T47D (cell line): ENCODE data around the gene SLC29A4.
"Not testable (repeated sequence)": the region's sequence is repeated elsewhere in the genome, so short reads cannot be mapped to it uniquely, and the experiment has no call there.

Source experiments
- DNase-seq, 2 experiments: peaks; one replicate each; pipeline versions ENCODE4 v3.0.0 to v3.0.0-alpha.2; 2011 to 2012; ENCODE audit warnings: low read depth in 1 of 2, low spot score in 1 of 2
- JUND ChIP-seq: IDR thresholded peaks from 2 replicates; pipeline ENCODE4 v1.6.1; 2012; ENCODE audit warnings: low read depth
- in situ Hi-C: cut with HindIII; loops from 2 replicates; pipeline ENCODE4 v1.10.0; 2016; ENCODE audit warnings: low sequenced_read_pairs, low pct_unique_long_range_greater_than_20kb

Gene SLC29A4

DNA sequence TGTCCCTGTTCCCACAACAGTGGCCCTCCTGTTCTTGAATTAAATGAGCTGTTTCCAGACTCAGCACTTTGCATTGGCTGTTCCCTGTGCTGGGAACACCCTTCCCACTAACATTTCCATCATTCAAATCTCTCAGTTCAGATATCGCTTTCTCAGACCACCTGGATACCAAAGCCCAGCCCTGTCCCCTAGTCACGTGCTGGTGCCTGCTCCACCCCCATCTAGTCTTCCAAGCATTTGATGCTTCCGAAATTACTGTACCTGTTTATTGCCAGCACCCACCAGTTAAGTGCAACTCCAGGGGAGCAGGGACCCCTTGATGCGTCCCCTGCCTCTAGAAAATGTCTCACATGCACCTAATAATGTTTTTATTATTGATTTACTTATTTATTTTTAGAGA is 3.0 kb upstream of the SLC29A4 start:
- in situ Hi-C loops, result no loop called here
- no peak for TF ChIP-seq JUND
- no peak for DNase-seq

DNA sequence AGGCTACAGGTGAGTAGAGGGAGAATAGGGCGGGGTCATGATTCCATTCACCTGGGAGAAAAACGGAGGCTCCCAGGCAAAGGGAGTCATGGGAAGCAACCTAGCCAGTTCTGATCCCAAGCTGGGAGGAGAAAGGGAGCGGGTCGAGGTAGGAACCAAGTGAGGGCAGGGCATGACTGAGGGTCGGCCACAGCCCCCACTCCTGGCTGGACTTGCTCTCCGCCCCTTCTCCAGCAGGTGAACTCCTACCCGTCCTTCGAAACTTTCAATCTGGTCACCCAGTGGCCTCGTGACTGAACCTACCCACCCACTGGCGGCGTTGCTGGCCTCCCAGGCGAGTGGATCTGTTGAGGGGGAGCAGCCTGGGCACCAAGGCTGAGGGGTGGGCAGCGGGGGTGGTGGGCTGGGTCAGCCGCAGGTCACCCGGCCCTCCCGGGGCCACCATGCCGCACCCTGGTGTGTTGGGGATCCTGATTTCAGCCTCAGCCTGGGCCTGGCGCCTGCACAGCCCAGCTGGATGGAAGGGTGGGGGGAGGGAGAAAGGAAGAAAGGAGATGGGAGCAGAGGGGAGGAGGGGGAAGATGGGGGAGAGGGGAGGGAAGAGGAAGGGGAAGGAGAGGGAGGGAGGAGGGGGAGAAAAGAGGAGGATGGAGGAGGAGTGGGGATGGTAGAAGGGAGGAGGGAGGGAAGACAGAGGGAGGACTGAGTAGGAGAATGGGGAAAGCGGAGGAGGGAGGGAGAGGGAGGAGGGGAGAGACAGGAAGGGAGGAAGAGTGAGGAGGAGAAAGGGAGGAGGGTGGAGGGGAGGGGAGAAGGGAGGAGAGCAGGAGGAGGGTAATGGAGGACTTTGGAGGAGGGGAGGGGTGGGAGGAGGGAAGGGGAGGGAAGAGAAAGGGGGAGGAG is 894 bp upstream of the SLC29A4 start:
- in situ Hi-C loops, DNase-seq: not testable (repeated sequence)

DNA sequence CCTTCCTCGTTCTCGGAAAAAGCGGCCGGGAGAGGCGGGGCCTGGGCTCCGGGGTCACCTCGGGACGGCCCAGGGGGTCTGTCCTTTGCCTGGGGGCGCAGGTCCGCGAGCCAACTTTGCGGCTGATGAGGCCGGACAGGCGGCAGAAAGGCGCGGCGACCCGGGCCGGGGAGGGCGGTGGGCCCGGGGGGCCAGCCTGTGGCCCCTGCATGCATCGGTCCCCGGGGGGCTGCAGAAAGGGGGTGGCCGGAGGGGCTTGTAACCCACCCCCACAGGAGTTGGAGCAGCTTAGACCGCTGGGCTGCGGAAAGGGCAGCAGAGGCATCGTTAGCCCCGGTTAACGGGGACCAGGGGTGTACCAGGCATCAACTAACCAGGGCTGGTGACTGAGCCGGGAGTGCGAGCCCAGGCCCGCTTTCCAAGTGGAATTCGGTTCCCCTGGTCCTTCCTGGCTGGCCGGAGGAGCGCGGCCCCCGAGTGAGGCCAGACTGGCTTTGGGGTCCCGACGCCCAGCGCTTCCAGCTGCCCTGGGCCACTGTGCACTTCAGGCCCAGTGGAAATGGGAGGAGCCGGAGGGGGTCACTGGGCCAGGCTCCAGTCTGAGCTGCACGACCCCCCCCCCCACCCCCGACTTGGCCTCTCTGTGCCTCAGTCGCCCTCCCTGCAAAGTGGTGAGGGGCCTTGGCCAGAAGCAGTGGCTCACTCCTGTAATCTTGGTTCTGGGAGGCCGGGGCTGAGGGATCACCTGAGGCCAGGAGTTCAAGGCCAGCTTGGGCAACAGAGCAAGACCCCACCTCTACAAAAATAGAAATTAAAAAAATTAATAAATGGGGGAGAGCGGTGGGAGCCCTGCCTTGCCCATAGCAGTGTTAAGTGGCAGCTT is 919 bp downstream of the SLC29A4 start:
- TF ChIP-seq JUND, result no peak
- in situ Hi-C loops, result no loop called here
- no peak for DNase-seq

DNA sequence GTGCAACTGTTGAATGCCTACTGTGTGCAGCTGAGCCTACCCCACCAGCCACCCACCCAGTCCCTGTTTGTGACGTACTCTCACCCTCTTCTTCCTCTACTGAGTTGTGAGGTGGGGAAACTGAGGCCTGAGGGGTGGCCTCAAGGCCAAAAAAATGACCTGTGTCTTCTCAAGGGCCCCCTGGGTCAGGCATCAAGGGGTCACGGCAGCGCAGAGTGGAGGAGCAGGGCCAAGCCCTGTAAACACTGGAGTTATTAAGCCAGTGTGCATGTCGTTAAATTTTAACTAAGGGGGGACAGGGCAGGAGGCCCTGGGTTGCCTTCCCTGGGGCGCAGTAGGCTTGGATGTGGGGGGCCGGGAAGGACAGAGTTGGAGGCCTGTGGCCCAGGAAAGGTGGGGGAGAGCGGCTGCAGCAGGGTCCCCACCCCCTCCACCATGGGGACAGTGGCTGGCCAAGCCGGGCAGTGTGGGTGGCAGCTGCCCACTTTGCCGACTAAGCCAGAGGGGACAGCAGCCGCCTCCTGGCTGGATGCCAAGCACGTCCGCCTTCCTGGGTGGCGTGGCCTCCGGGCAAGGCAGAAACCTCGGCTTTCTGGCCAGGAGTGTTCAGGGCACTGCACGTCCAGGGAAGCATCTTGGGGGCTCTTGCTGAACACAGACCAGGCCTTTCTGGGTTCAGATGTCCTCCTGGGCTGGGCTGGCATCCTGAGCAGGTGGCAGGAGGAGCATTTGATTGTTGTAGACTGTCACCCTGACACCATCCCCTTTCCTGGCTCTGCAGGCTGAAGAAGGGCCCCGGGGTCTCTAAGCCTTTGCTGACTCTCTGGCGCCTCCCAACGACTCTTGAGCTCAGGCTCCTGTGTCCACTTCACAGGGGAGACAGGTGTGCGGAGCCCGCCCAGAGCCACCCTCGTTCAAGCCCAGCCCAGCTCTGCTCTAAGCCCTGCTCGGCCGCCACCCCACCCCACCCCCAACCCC is 1.9 kb downstream of the SLC29A4 start:
- no peak for TF ChIP-seq JUND
- in situ Hi-C loops, result no loop called here
- peak; percentile 58 to 60 for DNase-seq

DNA sequence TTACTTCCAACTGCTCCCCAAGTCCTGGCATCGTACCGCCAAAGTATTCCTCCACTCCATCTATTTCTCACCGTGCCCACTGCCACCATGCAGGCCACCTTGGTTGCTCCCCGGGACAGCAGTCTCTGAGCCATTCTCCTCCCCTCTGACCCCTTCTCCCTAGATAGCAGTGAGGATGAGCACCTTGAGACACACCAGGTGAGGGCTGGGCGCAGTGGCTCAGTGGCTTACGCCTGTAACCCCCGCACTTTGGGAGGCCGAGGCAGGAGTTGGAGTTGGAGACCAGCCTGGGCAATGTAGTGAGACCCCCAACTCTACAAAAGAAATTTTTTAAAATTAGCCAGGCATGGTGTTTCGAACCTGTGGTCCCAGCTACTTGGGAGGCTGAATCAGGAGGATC is 4.2 kb downstream of the SLC29A4 start:
- no peak for DNase-seq
- TF ChIP-seq JUND, result no peak
- in situ Hi-C loops, result no loop called here

DNA sequence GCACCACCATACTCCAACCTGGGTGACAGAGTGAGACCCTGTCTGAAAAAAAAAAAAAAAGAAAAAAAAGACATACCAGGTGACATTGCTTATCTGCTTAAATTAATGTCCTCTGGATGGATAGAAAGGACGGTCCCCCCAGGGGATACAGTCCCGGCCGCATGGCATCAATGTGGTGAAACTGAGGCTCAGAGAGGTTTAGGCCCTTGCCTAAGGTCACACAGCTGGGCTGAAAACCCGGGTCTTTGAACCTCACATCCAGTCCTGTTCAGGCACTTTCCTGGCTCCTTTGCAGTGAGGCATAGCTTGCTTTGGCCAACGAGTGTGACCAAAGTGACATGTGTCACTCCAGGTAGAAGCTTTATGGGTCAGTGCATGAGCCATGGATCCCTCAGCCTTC is 4.6 kb downstream of the SLC29A4 start:
- in situ Hi-C loops, DNase-seq: not testable (repeated sequence)

DNA sequence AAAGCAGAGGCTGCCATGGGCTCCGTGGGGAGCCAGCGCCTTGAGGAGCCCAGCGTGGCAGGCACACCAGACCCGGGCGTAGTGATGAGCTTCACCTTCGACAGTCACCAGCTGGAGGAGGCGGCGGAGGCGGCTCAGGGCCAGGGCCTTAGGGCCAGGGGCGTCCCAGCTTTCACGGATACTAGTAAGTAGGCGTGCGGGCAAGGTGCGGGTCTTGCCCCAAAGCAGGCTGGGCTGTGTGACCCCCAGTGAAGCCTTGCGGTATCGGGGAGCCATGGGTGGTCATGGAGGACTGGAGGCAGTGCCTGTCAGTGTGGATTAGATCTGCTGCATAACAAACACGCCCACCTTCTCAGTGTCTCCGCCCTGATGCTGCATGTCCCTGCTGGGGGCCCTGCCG is 5.1 kb downstream of the SLC29A4 start:
- no peak for DNase-seq
- no peak for TF ChIP-seq JUND
- in situ Hi-C loops, result no loop called here

DNA sequence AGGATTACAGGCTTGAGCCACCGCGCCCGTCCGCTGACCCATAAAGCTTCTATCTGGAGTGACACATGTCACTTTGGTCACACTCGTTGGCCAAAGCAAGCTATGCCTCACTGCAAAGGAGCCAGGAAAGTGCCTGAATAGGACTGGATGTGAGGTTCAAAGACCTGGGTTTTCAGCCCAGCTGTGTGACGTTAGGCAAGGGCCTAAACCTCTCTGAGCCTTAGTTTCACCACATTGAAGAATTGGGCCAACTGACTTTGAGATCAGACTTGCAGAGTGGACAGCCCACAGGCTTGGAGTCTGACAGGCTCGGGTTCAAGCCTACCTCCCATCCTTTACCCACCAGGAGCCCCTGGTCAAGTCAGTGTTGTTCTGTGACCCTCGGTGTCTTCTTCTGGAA is 5.8 kb downstream of the SLC29A4 start:
- DNase-seq, in situ Hi-C loops: not testable (repeated sequence)

DNA sequence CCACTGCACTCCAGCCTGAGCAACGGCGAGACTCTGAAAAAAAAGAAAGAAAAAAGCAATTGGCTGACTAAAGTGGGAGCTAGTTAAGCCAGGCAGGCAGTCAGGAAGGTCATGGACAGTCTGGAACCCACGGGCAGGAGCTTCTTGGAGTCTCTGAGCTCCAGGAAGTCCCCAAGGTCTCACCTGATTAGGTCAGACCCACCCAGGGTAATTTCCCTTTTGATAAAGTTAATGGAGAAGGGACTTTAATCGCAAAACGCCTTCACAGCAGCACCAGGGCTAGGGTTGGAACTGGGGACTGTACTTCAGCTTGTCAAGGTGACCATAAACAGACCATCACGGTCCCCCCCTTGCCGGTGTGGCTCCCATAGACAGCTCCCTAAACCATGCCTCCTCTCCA is 6.6 kb downstream of the SLC29A4 start:
- no peak for DNase-seq
- no peak for TF ChIP-seq JUND
- in situ Hi-C loops, result no loop called here

DNA sequence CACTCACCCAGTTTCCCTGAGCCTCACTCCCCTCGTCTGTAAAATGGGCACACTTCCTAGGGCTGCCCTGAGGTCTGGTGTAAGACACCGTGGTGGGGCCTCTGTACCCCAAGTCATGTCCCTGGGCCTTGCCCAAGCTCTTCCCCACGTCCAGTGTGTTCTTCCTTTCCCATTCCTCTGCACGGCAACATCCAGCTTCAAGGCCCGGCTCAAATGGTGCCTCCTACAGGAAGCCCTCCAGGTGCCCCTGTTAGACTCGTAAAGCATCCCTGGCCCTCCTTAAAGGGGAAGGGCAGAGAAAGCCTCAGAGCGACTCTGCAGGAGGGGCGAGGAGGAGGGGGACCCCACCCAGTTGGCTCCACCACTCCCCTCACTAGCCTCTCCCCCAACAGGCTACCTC is 8.6 kb downstream of the SLC29A4 start:
- TF ChIP-seq JUND, result no peak
- DNase-seq, result no peak
- in situ Hi-C loops, result no loop called here

DNA sequence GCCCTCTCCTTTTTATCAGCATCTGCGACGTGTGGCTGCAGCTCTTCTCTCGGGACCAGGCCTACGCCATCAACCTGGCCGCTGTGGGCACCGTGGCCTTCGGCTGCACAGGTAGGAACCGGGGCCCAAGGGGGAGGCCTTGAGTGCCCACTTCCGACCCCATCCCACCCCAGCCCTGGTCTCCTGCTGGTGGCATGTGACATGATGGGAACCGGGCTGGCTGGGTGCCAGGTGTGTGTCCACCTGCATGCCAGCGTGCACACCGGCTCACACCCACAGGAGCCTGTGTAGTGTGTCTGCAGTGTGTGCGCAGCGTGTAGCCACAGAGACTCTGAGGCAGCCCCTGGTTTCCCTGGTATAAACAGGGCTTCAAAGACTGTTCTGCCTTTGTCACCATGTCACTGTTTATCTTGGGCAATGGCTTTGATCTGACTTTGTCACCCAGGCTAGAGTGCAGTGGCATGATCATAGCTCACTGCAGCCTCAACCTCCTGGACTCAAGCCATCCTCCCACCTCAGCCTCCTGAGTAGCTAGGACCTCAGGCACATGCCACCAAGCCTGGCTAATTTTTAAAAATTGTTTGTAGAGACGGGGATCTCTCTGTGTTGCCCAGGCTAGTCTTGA is 9.1 kb downstream of the SLC29A4 start:
- in situ Hi-C loops, DNase-seq: not testable (repeated sequence)
